ENCODE data around the gene GRIK4. TPM values are rescaled to one million over a fixed set of nuclear protein-coding genes. Genes with fewer than 3 reads are reported as not detected.

Gene GRIK4
- total RNA-seq, 1 donor from 2014 or later = 2.2 TPM

GRCh38 chr11:120536091-120536796 is 24.7 kb downstream of the GRIK4 start:
- Histone ChIP-seq H3K9ac (ENCODE audit: low read length) (no peak overlapping the region), H2AFZ (ENCODE audit: low read depth, low read length) (no peak overlapping the region), H3K4me3 (ENCODE audit: insufficient read depth, low read depth, low read length) (no peak overlapping the region), H3K4me1 (ENCODE audit: insufficient read depth, low read length) (peaks cover 6% of the 10 kb centered on the region), H3K27me3 (ENCODE audit: insufficient read depth, low read length) (peaks cover 2% of the 10 kb centered on the region), H4K20me1 (ENCODE audit: insufficient read depth, low read length) (no peaks in the 10 kb centered on the region), H3K27ac (ENCODE audit: low read depth, low read length) (no peak overlapping the region), H3K36me3 (ENCODE audit: insufficient read depth, low read length) (no peaks in the 10 kb centered on the region), H3K4me2 (ENCODE audit: low read length) (no peak overlapping the region), H3K9me3 (ENCODE audit: insufficient read depth, low read depth, low read length) (no peaks in the 10 kb centered on the region), H3K79me2 (ENCODE audit: insufficient read depth, low read length) (no peaks in the 10 kb centered on the region)
- FAIRE-seq (no peak), DNase-seq (ENCODE audit: low read depth) (no peak)
- Mint-ChIP-seq H3K27me3 (ENCODE audit: low read depth, unreplicated experiment) (peaks cover 22% of the 10 kb centered on the region), H3K4me3 (ENCODE audit: unreplicated experiment) (no peak overlapping the region), H3K4me1 (ENCODE audit: low read depth, unreplicated experiment) (peaks cover 22% of the 10 kb centered on the region), H3K27ac (ENCODE audit: unreplicated experiment) (no peak overlapping the region), H3K36me3 (ENCODE audit: low read depth, unreplicated experiment) (peaks cover 4% of the 10 kb centered on the region), H3K9me3 (ENCODE audit: unreplicated experiment) (peaks cover 3% of the 10 kb centered on the region)
- TF ChIP-seq EZH2 (IDR thresholded peaks at IDR 0.05; ENCODE audit: insufficient read depth, low read length) (no peak), CTCF (IDR thresholded peaks at IDR 0.05; ENCODE audit: insufficient read depth, low read depth, low read length) (no peak)

- no peak for FAIRE-seq
- no peak overlapping the region for H2AFZ ChIP-seq (ENCODE audit: low read depth, low read length)
- H4K20me1 ChIP-seq (ENCODE audit: insufficient read depth, low read length) = no peaks in the 10 kb centered on the region
- no peak overlapping the region for H3K27ac ChIP-seq (ENCODE audit: low read depth, low read length)
- no peaks in the 10 kb centered on the region for H3K79me2 ChIP-seq (ENCODE audit: insufficient read depth, low read length)
- TF ChIP-seq EZH2 (IDR thresholded peaks at IDR 0.05; ENCODE audit: insufficient read depth, low read length) (no peak), CTCF (IDR thresholded peaks at IDR 0.05; ENCODE audit: insufficient read depth, low read depth, low read length) (no peak)
- peaks cover 2% of the 10 kb centered on the region for H3K27me3 ChIP-seq (ENCODE audit: insufficient read depth, low read length)
- Mint-ChIP-seq H3K27ac (ENCODE audit: unreplicated experiment) (no peak overlapping the region), H3K4me1 (ENCODE audit: low read depth, unreplicated experiment) (peaks cover 22% of the 10 kb centered on the region), H3K4me3 (ENCODE audit: unreplicated experiment) (no peak overlapping the region), H3K27me3 (ENCODE audit: low read depth, unreplicated experiment) (peaks cover 22% of the 10 kb centered on the region), H3K36me3 (ENCODE audit: low read depth, unreplicated experiment) (peaks cover 4% of the 10 kb centered on the region), H3K9me3 (ENCODE audit: unreplicated experiment) (peaks cover 3% of the 10 kb centered on the region)
- H3K9me3 ChIP-seq (ENCODE audit: insufficient read depth, low read depth, low read length) = no peaks in the 10 kb centered on the region
- H3K36me3 ChIP-seq (ENCODE audit: insufficient read depth, low read length) = no peaks in the 10 kb centered on the region
- no peak overlapping the region for H3K4me3 ChIP-seq (ENCODE audit: insufficient read depth, low read depth, low read length)
- H3K9ac ChIP-seq (ENCODE audit: low read length) = no peak overlapping the region
- DNase-seq (ENCODE audit: low read depth) = no peak
- H3K4me2 ChIP-seq (ENCODE audit: low read length) = no peak overlapping the region
- H3K4me1 ChIP-seq (ENCODE audit: insufficient read depth, low read length) = peaks cover 6% of the 10 kb centered on the region
These were observed 25.2 kb downstream of the GRIK4 start for GRCh38 chr11:120536797-120537169.

GRCh38 chr11:120537996-120538395 is 26.4 kb downstream of the GRIK4 start:
- DNase-seq (ENCODE audit: low read depth) = no peak
- Histone ChIP-seq H3K9ac (ENCODE audit: low read length) (no peak overlapping the region), H3K79me2 (ENCODE audit: insufficient read depth, low read length) (no peaks in the 10 kb centered on the region), H3K36me3 (ENCODE audit: insufficient read depth, low read length) (no peaks in the 10 kb centered on the region), H3K4me3 (ENCODE audit: insufficient read depth, low read depth, low read length) (no peak overlapping the region), H2AFZ (ENCODE audit: low read depth, low read length) (no peak overlapping the region), H3K27me3 (ENCODE audit: insufficient read depth, low read length) (peaks cover 2% of the 10 kb centered on the region), H3K27ac (ENCODE audit: low read depth, low read length) (no peak overlapping the region), H4K20me1 (ENCODE audit: insufficient read depth, low read length) (no peaks in the 10 kb centered on the region), H3K9me3 (ENCODE audit: insufficient read depth, low read depth, low read length) (no peaks in the 10 kb centered on the region), H3K4me1 (ENCODE audit: insufficient read depth, low read length) (peaks cover 6% of the 10 kb centered on the region), H3K4me2 (ENCODE audit: low read length) (no peak overlapping the region)
- no peak overlapping the region for H3K4me3 Mint-ChIP-seq (ENCODE audit: unreplicated experiment)
- H3K27me3 Mint-ChIP-seq (ENCODE audit: low read depth, unreplicated experiment) = peaks cover 22% of the 10 kb centered on the region
- H3K9me3 Mint-ChIP-seq (ENCODE audit: unreplicated experiment) = peaks cover 3% of the 10 kb centered on the region
- H3K36me3 Mint-ChIP-seq (ENCODE audit: low read depth, unreplicated experiment) = peaks cover 4% of the 10 kb centered on the region
- H3K4me1 Mint-ChIP-seq (ENCODE audit: low read depth, unreplicated experiment) = peaks cover 18% of the 10 kb centered on the region
- no peak for FAIRE-seq
- H3K27ac Mint-ChIP-seq (ENCODE audit: unreplicated experiment) = no peak overlapping the region
- TF ChIP-seq CTCF (IDR thresholded peaks at IDR 0.05; ENCODE audit: insufficient read depth, low read depth, low read length) (no peak), EZH2 (IDR thresholded peaks at IDR 0.05; ENCODE audit: insufficient read depth, low read length) (no peak)
